Measurements from ENCODE around the gene DNAJB12. TPM values are rescaled to one million over a fixed set of nuclear protein-coding genes. Genes with fewer than 3 reads are reported as not detected.
"Not testable (repeated sequence)": the region's sequence is repeated elsewhere in the genome, so short reads cannot be mapped to it uniquely, and the experiment has no call there.

The DNAJB12 gene
- total RNA-seq, 2 experiments from 2014 or later, result 24.3 to 26.5 TPM

- Mint-ChIP-seq H3K9me3 (no peaks in the 10 kb centered on the region), H3K27ac (peak overlapping the region; percentile 100), H3K27me3 (no peaks in the 10 kb centered on the region), H3K36me3 (peaks cover 7% of the 10 kb centered on the region), H3K4me1 (peaks cover 75% of the 10 kb centered on the region), H3K4me3 (peak overlapping the region; percentile 91)
- no peak for DNase-seq
- POLR2A ChIA-PET, result interaction anchor here (1.0 to 32.2 kb wide), 9 partner anchors 35 to 246 kb away, joined by 3 to 1812 read pairs (median 16); partner anchors contain the start of genes ANAPC16, ASCC1, DDIT4 and SPOCK2
- ATAC-seq (ENCODE audit: low read depth), result no peak
Observed at GRCh38 chr10:72333112-72334015, 21.4 kb downstream of the DNAJB12 start.

GRCh38 chr10:72332423-72333111 is 22.2 kb downstream of the DNAJB12 start:
- Mint-ChIP-seq H3K4me1 (peaks cover 77% of the 10 kb centered on the region), H3K36me3 (peaks cover 6% of the 10 kb centered on the region), H3K27ac (peak overlapping the region; percentile 100), H3K27me3 (no peaks in the 10 kb centered on the region), H3K9me3 (no peaks in the 10 kb centered on the region), H3K4me3 (peak overlapping the region; percentile 91)
- POLR2A ChIA-PET, result interaction anchor here (1.0 to 32.2 kb wide), 10 partner anchors 35 to 290 kb away, joined by 3 to 1812 read pairs (median 8); partner anchors contain the start of genes ANAPC16, ASCC1, DDIT4 and SPOCK2
- DNase-seq (no peak), ATAC-seq (ENCODE audit: low read depth) (no peak)

GRCh38 chr10:72331575-72332422 is 22.9 kb downstream of the DNAJB12 start:
- DNase-seq, result peak; percentile 89
- H3K4me1 Mint-ChIP-seq, result peaks cover 73% of the 10 kb centered on the region
- POLR2A ChIA-PET, result interaction anchor here (0.6 to 32.2 kb wide), 10 partner anchors 34 to 375 kb away, joined by 3 to 1812 read pairs (median 8); partner anchors contain the start of genes ANAPC16, ASCC1, DDIT4 and SPOCK2
- H3K4me3 Mint-ChIP-seq, result peak overlapping the region; percentile 91
- H3K27me3 Mint-ChIP-seq, result no peaks in the 10 kb centered on the region
- H3K36me3 Mint-ChIP-seq, result peaks cover 6% of the 10 kb centered on the region
- no peaks in the 10 kb centered on the region for H3K9me3 Mint-ChIP-seq
- ATAC-seq (ENCODE audit: low read depth), result peak; percentile 61
- H3K27ac Mint-ChIP-seq, result peak overlapping the region; percentile 100

- Mint-ChIP-seq H3K27me3 (no peaks in the 10 kb centered on the region), H3K36me3 (peaks cover 8% of the 10 kb centered on the region), H3K9me3 (no peaks in the 10 kb centered on the region), H3K4me1 (peaks cover 63% of the 10 kb centered on the region), H3K4me3 (peak overlapping the region; percentile 91), H3K27ac (peak overlapping the region; percentile 100)
- DNase-seq (no peak), ATAC-seq (ENCODE audit: low read depth) (no peak)
- POLR2A ChIA-PET, result interaction anchor here (0.7 to 32.2 kb wide), 7 partner anchors 32 to 199 kb away, joined by 3 to 1812 read pairs (median 4); partner anchors contain the start of genes ASCC1 and DDIT4
Observed at GRCh38 chr10:72330069-72330426, 24.7 kb downstream of the DNAJB12 start.

DNA sequence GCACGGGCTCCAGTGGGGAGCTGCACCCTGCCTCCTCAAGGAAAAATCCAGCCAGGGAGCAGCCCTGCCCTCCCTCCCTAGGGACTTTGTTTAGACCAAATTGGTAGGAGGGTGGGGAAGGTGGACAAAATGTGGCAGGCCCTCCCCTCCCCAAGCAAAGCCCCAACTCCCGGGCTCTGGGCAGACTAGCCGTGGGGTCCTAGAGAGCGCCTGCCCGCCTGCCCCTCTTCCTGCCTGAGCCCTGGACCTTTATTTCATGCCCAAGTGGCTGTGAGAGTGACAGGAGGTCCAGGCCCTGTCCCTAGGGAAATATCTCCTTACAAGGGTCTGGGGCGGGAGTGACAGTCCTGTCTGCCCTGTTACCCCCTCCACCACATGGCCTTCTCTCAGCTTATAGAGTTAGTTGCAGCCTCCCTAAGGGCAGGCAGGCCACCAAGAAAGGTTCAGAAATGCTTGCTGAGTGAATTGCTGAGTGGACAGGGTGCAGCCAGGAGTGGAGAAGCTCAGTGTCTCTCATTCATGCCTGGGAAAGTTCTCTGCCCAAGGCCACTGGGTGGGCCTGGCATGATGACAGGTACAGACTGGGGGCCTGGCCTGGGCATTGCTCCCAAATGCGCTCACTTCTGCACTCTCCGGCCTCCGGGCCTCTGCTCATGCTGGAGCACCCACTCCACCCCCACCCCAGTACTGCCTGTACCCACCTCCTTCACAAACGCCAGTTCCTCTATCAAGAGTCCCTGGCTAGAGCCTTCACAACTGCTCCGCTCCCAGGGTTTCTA is 25.2 kb downstream of the DNAJB12 start:
- H3K27me3 Mint-ChIP-seq, result no peaks in the 10 kb centered on the region
- peaks cover 12% of the 10 kb centered on the region for H3K36me3 Mint-ChIP-seq
- H3K9me3 Mint-ChIP-seq, result no peaks in the 10 kb centered on the region
- H3K4me1 Mint-ChIP-seq, result peaks cover 57% of the 10 kb centered on the region
- no peak for DNase-seq
- H3K27ac Mint-ChIP-seq, result peak overlapping the region; percentile 100
- peak overlapping the region; percentile 91 for H3K4me3 Mint-ChIP-seq
- ATAC-seq (ENCODE audit: low read depth), result no peak
- POLR2A ChIA-PET, result interaction anchor here (0.5 to 32.2 kb wide), 7 partner anchors 32 to 199 kb away, joined by 3 to 1812 read pairs (median 17); partner anchors contain the start of gene DDIT4

- peak overlapping the region; percentile 100 for H3K27ac Mint-ChIP-seq
- ATAC-seq (ENCODE audit: low read depth) (peak; percentile 41), DNase-seq (peak; percentile 60)
- H3K36me3 Mint-ChIP-seq, result peaks cover 12% of the 10 kb centered on the region
- H3K4me1 Mint-ChIP-seq, result peaks cover 56% of the 10 kb centered on the region
- peak overlapping the region; percentile 91 for H3K4me3 Mint-ChIP-seq
- no peaks in the 10 kb centered on the region for H3K27me3 Mint-ChIP-seq
- H3K9me3 Mint-ChIP-seq, result no peaks in the 10 kb centered on the region
- POLR2A ChIA-PET, result interaction anchor here (0.6 to 32.2 kb wide), 4 partner anchors 31 to 134 kb away, joined by 4 to 1812 read pairs (median 29); partner anchors contain the start of gene DDIT4
Observed at GRCh38 chr10:72328829-72329204, 25.9 kb downstream of the DNAJB12 start.

- H3K4me1 Mint-ChIP-seq, result peaks cover 57% of the 10 kb centered on the region
- peak; percentile 57 for DNase-seq
- ATAC-seq (ENCODE audit: low read depth), result peak; percentile 0
- H3K27ac Mint-ChIP-seq, result peak overlapping the region; percentile 100
- H3K27me3 Mint-ChIP-seq, result no peaks in the 10 kb centered on the region
- H3K36me3 Mint-ChIP-seq, result peaks cover 12% of the 10 kb centered on the region
- H3K4me3 Mint-ChIP-seq, result peak overlapping the region; percentile 91
- H3K9me3 Mint-ChIP-seq, result no peaks in the 10 kb centered on the region
- POLR2A ChIA-PET, result interaction anchor here (0.6 to 32.2 kb wide), 7 partner anchors 30 to 241 kb away, joined by 4 to 1812 read pairs (median 9); partner anchors contain the start of genes ANAPC16, ASCC1, DDIT4 and SPOCK2
Observed at GRCh38 chr10:72328045-72328828, 26.5 kb downstream of the DNAJB12 start.

- peaks cover 64% of the 10 kb centered on the region for H3K4me1 Mint-ChIP-seq
- POLR2A ChIA-PET, result interaction anchor here (0.6 to 32.2 kb wide), 16 partner anchors 8 to 369 kb away, joined by 3 to 1812 read pairs (median 4); partner anchors contain the start of genes ANAPC16, ASCC1, DDIT4 and SPOCK2
- ATAC-seq (ENCODE audit: low read depth) (peak; percentile 9), DNase-seq (peak; percentile 80)
- H3K27me3 Mint-ChIP-seq, H3K9me3 Mint-ChIP-seq: not testable (repeated sequence)
- H3K4me3 Mint-ChIP-seq, result peak overlapping the region; percentile 91
- peak overlapping the region; percentile 100 for H3K27ac Mint-ChIP-seq
- peaks cover 12% of the 10 kb centered on the region for H3K36me3 Mint-ChIP-seq
Observed at GRCh38 chr10:72326665-72327603, 27.8 kb downstream of the DNAJB12 start.

- POLR2A ChIA-PET, result interaction anchor here (1.3 to 32.2 kb wide), 7 partner anchors 10 to 238 kb away, joined by 3 to 1812 read pairs (median 9); partner anchors contain the start of genes DDIT4 and SPOCK2
- H3K4me1 Mint-ChIP-seq, result peaks cover 62% of the 10 kb centered on the region
- not testable (repeated sequence) for H3K27me3 Mint-ChIP-seq; ATAC-seq (ENCODE audit: low read depth); H3K9me3 Mint-ChIP-seq; H3K4me3 Mint-ChIP-seq; DNase-seq
- peaks cover 12% of the 10 kb centered on the region for H3K36me3 Mint-ChIP-seq
- H3K27ac Mint-ChIP-seq, result peak overlapping the region; percentile 56
Observed at GRCh38 chr10:72325243-72326175, 29.2 kb downstream of the DNAJB12 start.

Measured in activated naive CD8-positive, alpha-beta T cell treated with anti-CD3 and anti-CD28 coated beads, Interleukin-2, amount 10 ng/mL, durations not matched to agents 7 days and 5 days (primary cell).